GM19328 (cell line): ENCODE results near the gene MTMR10.

Experiments
- ATAC-seq: cut with Tn5 transposase; IDR thresholded peaks from one replicate; pipeline ENCODE4 v1.9.1; 2021; ENCODE audit warnings: mild to moderate bottlenecking, moderate library complexity; ENCODE audit not compliant: unreplicated experiment

MTMR10 gene

DNA sequence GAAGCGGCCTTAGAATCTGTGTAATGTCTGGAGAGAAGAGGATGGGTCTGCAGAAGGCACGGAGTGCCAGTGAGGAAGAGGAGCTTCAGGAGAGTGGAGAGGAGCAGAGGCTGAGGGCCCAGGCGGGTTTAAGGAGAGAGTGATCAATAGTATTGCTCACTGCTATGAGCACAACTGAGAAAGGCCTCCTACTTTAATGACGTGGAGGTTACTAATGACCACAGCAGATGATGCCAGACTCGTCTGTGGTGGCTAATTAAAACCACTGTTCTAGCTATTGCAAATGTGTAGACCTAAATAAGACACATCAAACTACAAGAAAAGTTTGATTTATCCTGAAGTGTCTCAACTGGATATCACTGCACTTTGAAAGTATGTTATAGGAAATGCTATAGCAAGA, 33.2 kb downstream of the MTMR10 start:
- ATAC-seq, result no peak

DNA sequence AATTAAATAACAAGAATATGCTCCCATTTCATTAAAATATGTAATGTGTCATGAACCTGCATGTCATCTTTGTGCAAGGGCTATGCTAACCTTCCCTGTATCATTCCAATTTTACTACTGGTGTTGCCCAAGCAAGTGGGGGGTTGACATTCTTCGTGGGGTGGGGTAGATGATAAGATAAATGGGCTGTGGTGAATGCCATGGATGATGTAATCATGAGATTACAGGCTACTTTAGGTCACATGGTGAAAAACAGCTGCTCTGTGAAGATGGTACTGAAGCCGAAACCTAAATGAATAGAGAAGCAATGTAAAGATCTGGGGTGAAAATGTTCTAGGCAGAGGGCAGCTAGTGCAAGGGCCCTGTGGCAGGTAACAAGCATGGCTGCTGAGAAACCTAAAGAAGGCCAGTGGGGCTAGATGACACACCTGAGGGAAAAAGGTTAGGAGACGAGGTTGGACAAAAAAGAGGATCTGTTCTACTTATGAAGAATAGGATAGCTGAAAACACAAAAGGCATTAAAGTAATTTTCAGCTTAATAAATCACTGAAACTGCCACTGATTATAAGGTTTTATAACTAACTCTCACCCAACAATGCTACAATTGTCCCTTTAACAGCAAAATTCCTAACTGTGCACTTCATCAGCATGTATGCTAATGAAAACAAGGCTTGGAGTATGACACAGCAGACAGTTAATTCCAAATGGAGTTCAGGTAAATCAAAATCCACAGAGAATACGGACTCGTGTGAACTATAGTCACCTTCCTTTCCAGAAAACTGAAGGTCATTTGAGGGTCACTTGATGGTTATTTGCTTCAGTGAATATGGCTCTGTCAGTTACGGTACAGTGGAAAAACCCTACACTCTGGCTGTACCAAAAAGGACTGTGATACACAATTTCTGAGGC, 35.0 kb downstream of the MTMR10 start:
- no peak for ATAC-seq

DNA sequence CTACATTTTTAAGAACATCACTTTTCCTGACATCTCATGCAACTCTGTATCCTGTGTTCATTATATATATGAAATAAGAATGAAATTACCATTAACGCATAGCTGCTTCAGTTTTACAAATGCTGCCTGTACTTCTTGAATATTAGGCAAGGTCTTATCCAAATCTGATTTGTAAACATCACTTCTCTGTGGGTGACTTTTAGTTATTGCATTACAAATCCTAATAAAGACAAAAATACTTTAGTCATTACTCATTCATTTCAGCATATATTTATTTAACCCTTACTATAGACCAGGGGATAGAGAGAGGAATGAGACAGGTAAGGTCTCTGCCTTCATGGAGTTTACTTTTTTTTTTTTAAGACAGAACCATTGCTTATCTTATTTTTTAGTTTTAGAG, 36.8 kb downstream of the MTMR10 start:
- no peak for ATAC-seq

DNA sequence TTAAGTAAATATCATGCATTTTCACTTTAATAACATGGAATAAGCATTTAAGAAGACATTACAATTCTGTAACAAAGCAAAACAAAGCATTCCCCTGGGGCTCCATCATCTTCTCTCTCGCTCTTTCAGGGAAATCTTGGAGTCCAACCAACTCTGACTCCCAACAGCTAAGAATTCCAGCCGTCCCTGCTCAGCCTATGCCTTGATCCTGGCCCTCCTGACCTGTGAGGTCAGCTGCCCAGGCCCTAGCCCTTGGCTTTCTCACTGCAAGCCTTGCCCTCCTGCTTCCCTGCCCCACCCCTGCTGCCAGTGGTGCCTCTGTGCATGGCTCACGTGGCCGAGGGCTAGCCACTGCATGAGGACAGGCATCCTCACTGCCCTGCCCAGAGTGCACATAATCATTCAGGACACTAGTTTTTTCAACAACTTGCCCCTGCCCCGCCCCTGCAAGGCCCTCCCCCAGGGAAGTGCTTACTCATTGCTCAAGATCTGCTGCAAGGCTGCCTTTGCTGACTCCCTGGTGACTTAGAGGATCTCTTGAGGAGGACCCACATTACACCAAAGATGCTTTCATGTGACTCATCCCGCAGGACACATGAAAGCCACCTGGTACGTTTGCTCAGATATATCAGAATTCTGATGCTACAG, 37.6 kb downstream of the MTMR10 start:
- no peak for ATAC-seq

DNA sequence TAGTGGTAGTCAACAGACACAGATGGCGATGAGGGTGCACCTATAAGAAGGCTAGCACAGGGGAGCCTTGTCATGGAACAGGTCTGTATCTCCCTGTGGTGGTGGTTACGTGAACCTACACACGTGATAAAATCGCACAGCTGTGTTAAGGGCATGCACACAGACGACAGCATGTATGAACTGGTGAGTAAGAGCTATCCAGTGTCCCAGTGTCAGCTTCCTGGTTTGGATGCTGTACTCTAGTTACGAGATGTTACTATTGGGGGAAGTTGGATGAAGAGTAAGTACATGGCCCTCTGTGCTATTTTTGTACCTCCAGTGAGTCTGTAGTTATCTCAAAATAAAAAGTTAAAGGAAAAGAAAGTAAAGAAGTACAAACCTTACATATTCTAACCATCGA, 38.2 kb downstream of the MTMR10 start:
- no peak for ATAC-seq

DNA sequence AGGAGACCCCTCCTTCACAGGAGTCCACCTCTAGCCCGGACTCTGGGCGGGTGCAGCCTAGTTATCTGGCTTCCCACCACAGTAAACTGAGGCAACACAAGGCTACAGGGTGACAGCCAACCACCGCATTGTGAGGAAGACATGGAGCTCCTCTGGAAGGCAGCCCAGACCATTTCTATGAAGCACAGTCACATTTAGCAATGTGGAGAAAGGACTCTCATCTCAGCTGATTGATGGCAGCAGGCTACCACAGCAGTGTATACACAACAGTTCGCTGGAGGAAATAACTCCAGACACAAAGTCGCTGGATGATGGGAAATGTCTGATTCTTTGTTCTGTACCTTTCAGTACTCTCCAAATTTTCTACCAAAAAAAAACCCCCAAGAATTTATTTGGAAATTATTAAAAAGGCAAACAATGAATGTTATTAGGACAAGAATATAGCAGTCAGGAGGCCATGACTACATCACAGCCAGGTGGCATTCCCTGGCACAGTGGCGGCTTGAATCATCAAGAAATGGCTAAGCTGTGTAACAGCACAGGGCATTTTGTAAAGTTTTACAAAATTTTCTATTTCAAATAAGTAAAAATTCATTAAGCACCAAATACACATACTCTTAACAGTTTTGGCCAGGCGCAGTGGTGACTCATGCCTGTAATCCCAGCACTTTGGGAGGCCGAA, 47.6 kb downstream of the MTMR10 start:
- no peak for ATAC-seq

DNA sequence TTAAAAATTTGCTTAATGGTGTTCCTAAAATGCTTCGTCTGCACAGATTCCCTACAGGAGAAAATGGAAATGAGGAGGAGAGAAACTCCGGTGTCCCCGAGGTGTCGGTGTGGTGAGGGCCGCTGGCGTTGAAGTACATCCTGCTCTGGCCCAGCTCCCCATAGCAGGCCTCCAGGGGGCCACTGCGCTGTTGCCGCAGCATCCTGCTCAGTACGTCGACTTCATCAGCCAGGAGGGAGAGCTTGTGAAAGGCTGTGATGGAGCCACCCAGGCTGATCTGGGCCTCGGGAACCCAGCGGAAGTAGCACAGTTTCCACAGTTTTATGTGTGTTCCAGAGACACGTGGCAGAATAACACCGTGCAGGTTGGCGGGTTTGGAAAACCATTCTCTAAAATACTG, 49.9 kb downstream of the MTMR10 start:
- ATAC-seq, result no peak

DNA sequence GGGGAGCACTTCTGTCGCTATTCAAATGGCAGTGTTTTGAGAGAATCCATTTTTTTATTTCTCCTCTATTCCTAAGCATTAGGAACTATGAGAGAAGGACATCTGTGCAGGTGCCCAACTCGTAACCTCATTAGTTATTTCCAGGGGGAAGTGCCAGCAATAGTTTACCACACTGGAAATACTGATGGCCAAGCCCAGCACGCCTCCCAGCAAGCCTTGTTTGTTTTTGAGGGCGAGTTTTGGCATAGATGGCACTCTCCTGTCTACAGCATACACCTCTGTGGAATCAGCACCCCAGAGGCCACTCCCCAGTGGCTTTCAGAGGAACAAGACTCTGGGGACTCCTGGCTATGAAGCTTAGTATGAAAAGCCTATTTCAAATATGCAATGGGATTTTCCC, 51.1 kb downstream of the MTMR10 start:
- no peak for ATAC-seq

DNA sequence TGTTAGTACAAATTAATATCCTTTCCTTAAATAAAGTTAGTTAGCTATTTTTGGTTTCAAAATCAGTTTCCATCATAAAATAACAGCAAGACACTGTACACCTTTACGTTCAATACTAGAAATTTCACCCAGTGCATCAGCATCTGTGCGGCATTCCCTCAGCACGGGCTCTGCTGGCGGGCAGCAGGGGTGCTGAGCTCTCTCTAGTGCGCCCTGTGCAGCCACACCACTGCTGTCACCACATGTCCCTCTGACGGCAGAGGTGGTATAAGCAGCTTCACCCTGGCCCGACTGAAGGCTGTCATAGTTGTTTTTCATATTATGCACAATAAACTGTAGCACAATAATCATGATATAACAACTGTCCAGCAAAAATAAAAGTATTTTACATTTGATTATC, 52.3 kb downstream of the MTMR10 start:
- no peak for ATAC-seq

DNA sequence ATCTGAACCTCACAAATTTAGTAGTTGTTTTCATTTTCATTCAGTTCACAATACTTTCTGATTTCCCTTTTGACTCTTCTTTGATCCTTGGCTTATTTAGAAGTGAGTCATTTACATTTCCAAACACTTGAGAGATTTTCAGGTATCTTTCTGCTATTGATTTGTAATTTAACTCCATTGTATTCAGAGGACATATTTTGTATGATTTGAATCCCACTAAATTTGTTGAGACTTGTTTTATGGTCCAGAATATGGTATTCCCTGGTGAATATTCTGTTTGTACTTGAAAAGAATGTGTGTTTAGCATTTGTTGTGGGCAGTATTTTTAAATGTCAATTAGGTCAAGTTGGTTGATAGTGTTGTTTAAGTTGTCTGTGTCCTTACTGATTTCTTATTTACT, 58.1 kb downstream of the MTMR10 start:
- no peak for ATAC-seq

DNA sequence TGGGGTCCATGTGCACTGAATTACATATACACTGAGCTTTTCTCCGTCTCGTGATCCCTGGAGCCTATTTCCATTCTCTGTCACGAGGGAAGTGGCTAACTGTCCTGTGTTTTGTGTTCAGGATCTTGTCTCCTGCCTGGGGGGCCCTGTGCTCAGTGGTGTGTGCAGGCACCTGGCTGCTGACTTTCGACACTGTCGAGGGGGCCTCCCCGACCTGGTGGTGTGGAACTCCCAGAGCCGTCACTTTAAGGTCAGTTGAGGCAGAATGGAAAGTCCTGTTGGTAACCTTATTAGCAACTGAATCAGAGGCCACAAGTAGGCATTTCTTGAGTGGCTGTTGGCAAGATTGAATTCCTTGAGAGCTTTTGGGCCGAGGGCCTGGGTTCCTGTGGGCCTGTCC, 61.0 kb downstream of the MTMR10 start:
- ATAC-seq, result no peak

DNA sequence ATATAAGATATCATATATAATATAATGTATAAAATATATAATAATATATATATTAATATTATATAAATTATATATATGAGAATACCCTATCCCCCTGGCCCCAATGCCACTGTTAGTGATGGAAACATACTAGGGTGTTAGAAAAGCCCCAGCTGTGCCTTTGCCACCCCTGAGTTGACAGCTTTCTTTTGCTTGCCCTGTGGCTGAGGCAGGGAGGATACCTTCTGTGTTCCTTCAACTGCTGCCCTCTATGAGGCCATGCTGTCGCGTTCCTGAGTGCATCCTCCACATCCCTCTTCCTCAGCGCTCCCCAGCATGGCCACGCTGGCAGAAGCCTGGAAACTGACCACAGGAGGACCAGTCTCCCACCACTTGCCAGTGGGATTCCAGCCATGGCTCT, 61.4 kb downstream of the MTMR10 start:
- ATAC-seq, result no peak

DNA sequence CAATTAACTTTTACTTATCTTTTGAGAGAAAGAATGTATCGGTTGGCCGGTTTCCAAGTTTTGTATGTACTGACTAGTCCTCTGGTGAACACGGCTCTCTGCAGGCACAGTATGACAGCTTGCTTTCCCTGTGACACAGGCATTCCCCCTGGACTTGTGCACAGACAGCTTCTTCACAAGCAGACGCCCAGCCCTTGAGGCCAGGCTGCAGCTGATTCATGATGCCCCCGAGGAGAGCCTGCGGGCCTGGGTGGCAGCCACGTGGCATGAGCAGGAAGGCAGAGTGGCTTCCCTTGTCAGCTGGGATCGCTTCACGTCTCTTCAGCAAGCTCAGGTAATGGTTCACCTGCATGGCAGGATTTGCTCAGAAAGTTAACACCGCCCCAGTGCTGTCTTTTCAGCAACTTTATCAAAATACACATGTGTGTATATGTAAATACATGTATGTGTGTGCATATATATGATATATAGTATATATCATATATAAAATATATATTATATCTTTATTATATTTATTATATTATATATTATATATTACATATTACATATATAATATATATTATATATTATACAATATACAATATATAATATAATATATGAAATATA, 62.3 kb downstream of the MTMR10 start:
- ATAC-seq, result no peak

DNA sequence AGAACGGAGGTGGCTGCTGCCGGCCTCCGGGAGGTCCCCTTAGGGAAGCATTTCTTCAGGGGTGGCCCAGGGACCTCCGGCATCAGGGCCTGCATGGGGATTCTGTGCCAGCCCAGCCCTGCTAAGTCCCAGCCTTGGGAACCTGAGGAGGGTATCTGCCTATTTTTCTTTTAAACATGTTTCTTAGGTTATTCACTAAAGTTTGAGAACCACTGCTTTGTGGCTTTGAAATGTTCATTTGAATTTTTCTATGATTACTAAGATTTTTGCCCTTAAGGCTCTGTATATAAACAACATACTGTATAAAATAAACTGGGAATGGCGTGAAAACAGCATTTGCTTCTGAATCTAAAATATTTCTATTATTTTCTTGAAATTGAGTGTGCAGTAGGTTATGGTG, 63.4 kb downstream of the MTMR10 start:
- no peak for ATAC-seq

DNA sequence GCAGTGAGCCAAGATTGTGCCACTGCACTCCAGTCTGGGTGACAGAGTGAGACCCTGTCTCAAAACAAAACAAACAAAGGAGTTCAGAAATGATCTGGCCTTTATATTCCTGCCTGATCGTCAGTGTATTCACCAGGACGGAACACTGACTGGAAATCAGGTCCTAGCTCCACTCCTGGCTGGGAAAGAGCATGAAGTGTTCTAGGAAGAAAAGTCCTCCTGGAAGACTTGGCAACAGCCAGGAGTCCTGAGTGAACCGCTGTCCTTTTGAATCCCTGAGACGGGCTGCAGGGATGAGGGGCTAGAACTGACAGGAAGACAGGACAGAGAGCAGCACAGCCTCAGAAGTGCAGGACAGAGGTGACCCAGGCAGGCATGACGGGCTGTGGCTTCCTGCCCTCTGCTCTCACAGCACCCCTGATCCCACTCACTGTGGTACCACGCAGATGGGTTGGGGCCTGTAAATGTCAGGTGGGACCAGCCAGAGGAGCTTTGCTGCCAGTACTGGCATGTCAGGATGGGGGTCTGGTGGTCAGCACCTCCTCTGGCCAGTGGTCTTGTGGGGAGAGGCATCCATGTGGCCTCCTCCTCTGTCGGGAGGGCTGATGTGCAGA, 64.2 kb downstream of the MTMR10 start:
- ATAC-seq, result no peak

DNA sequence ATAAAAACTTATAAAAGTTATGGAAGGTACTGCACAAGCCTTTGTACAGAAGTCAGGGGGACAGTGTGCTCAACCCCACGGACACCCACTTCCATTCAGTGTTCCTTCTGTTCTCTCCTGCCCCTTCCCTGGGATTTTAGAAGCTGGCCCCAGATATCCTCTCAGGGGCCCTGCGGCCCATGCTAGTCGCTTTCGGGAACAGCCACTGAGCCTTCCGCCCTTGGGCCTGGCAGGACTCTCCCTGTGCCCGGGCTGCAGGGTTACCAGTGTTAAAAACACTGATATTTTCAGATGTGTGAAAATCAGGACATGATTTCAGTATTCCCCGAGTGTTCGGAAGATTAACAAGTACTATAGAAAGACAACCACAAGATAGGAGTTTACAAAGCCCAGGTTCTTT, 65.3 kb downstream of the MTMR10 start:
- ATAC-seq, result no peak

DNA sequence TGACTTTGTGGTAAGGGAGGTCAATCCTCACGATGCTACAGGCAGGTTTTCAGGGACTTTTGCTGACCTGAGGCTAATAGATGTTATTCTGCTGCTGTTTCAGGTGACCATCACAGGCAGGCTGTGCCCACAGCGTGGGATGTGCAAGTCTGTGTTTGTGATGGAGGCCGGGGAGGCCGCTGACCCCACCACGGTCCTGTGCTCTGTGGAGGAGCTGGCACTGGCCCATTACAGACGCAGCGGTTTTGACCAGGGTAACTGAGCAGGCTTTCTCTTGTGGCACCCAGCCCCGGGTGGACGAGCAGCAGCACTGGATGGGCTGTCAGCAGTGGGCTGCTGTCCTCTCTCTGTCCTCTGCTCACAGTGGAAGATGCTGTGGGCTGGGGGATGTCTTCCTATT, 65.7 kb downstream of the MTMR10 start:
- ATAC-seq, result no peak

DNA sequence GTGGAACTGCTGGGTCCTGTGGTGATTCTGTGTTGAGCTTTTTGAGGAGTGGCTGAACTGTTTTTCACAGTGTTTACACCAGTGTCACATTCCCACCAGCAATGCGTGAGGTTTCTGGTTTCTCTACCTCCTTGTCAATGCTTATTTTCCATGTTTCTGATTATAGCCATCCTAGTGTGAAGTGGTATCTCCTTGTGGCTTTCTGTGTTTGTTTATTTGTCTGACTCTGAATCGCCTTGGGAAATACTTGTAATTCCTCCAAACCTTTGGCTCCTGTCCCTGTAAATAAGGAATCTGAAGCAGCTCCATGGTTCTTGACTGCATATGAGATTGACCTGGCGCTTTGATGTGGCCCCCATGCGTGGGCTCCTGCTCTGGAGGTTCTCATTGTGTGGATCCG, 67.1 kb downstream of the MTMR10 start:
- ATAC-seq, result no peak

DNA sequence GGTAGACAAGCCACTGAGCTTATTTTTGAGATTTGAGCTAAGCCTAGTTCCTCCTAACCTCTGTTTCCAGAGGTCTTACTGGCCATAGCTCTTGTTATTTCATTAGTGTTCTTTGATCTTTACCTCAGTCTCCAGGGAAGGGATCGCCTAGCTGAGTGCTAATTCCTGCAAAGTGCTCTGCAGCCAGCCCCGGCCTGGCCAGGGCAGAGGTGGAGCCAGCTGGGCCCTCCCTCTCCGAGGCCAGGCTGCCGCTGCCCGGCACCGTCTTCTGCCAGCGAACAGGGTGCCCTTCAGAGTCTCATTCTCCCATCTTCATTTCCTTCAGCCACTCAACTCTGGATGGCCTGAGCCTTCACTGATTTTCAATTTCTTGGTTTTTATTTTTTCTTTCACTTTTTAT, 68.0 kb downstream of the MTMR10 start:
- ATAC-seq, result no peak

DNA sequence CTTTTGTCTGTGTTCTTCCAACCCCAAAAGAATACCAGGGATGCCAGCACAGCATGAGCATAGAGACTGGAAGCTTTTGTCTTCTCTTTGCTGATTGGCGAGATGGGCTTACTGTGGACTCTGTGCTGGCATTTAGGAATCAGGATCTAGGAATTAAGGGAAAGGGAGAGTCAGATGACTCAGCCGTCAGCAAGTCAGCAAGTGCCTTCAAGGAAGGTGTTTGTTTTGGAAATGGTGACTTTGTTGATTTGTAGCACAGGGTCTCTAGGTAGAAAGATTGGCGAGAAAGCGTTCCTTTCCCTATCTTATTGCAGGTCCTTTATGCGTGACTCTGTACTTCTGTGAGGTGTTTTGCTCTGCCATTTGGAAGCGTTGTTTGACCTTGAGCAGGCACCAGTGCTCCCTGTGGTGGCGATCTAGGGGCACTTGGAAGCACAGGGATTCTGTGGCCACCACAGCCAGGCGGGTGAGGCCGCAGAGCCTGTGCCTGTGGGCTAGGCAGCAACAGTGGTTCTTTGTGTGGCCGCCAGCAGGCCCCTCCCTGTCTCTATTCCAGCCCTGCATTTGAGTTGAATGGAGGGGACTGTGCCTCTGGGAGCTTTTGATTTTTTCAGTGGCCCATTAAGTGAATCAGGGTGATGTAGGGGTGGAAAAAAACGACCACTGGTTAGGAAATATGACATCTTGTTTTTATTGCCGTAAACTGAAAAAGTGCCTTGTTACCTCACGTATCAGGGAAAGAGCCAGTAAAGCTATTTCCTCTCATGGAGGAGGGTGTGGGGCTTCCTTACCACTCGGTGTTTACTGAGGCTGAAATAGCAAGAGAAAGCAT, 68.7 kb downstream of the MTMR10 start:
- ATAC-seq, result no peak
